Spinal cord (tissue), 10 donors: ENCODE results near the gene BRAF. TPM values are rescaled to one million over a fixed set of nuclear protein-coding genes. Genes with fewer than 3 reads are reported as not detected.
"Not testable (repeated sequence)": the region's sequence is repeated elsewhere in the genome, so short reads cannot be mapped to it uniquely, and the experiment has no call there.

ENCODE experiments used
- DNase-seq, 6 donors: peaks; one replicate each; pipeline versions ENCODE4 v3.0.0 to v3.0.0-alpha.2; 2013 to 2015; ENCODE audit warnings: low spot score in 6 of 6, low read depth in 4 of 6
- H3K27ac ChIP-seq: one replicate; pipeline ENCODE4 v1.5.1; 2013; ENCODE audit warnings: low read depth, low read length, control low read depth
- H3K27me3 ChIP-seq: one replicate; pipeline ENCODE4 v1.6.1; 2013; ENCODE audit warnings: low read length; ENCODE audit not compliant: control insufficient read depth, insufficient read depth
- H3K36me3 ChIP-seq: one replicate; pipeline ENCODE4 v1.6.1; 2013; ENCODE audit warnings: low read length; ENCODE audit not compliant: control insufficient read depth, insufficient read depth
- H3K4me1 ChIP-seq: one replicate; pipeline ENCODE4 v1.6.1; 2013; ENCODE audit warnings: low read length; ENCODE audit not compliant: control insufficient read depth, insufficient read depth
- H3K4me3 ChIP-seq: one replicate; pipeline ENCODE4 v1.5.1; 2013; ENCODE audit warnings: low read depth, low read length, control low read depth
- H3K9me3 ChIP-seq: one replicate; pipeline ENCODE4 v1.6.1; 2013; ENCODE audit warnings: low read length; ENCODE audit not compliant: control insufficient read depth, insufficient read depth
- WGBS: methylation state at CpG from one replicate; pipeline ENCODE4 v1.1.5; 2013; ENCODE audit warnings: missing lambda C conversion rate; ENCODE audit not compliant: insufficient coverage; 5-methylcytosine and 5-hydroxymethylcytosine counted together
- long read RNA-seq, 4 donors: transcript quantifications; one replicate each; lab custom pipeline, GENCODE V29; 2026
- polyA plus RNA-seq, 2 donors: library from polyadenylated mRNA; unstranded; fragments of 120-200 nt; gene quantifications; one replicate each; pipeline ENCODE4 v1.2.1, GENCODE V29; 2013; ENCODE audit not compliant: insufficient read length in 2 of 2
- total RNA-seq, 2 donors: library from RNA; depleted of rRNA in 1 of 2; stranded (reverse); fragments of 120-200 nt in 1 of 2; fragments of >200 nt in 1 of 2; gene quantifications; one replicate each; pipeline versions ENCODE4 v1.2.3 to v1.2.4, GENCODE V29; 2013 to 2014
- donor health status: healthy.

The BRAF gene
- total RNA-seq (10 to 100 TPM; 39.5 to 71.4 TPM), polyA plus RNA-seq (10 to 100 TPM; 21.7 to 22.7 TPM)
- long read RNA-seq, donor 1, full-length matches to known transcripts: 2 of 2 reads
- long read RNA-seq, donor 1, partial matches to known transcripts: 0 of 2 reads
- long read RNA-seq, donor 1, other reads (novel, unspliced or antisense): 0 of 2 reads
- long read RNA-seq, donor 2, partial matches to known transcripts: 0 of 1 reads
- long read RNA-seq, donor 2, other reads (novel, unspliced or antisense): 0 of 1 reads
- long read RNA-seq, donor 3, partial matches to known transcripts: 0 of 1 reads
- long read RNA-seq, donor 3, other reads (novel, unspliced or antisense): 0 of 1 reads
- long read RNA-seq, donor 4, partial matches to known transcripts: 0 of 3 reads
- long read RNA-seq, donor 4, other reads (novel, unspliced or antisense): 0 of 3 reads

- Histone ChIP-seq H3K27ac (peak within 1 kb of the TSS; percentile 99), H3K4me1 (no peaks in the 10 kb centered on the region), H3K4me3 (peak within 1 kb of the TSS; percentile 95), H3K36me3 (no peaks in the 10 kb centered on the region), H3K27me3 (no peaks in the 10 kb centered on the region), H3K9me3 (no peaks in the 10 kb centered on the region)
- WGBS: 0% methylated on average over 33 of the region's 56 CpGs
- DNase-seq: peak; percentile 86 to 97 (median 88)
Measured at GRCh38 chr7:140924821-140925421, at the start of gene BRAF. Gene BRAF (minus strand): TSS chr7:140924929. CDS start chr7:140924703, 226 bp downstream.

GRCh38 chr7:140972876-140973829, 48.4 kb upstream of the BRAF start:
- no peaks in the 10 kb centered on the region for H3K27me3 ChIP-seq
- H3K4me1 ChIP-seq: no peaks in the 10 kb centered on the region
- H3K4me3 ChIP-seq: no peak overlapping the region
- DNase-seq: no peak
- no peaks in the 10 kb centered on the region for H3K9me3 ChIP-seq
- no peak overlapping the region for H3K27ac ChIP-seq
- 70% methylated on average over 7 of the region's 9 CpGs for WGBS
- no peaks in the 10 kb centered on the region for H3K36me3 ChIP-seq

GRCh38 chr7:140972344-140972743, 47.6 kb upstream of the BRAF start:
- DNase-seq: no peak
- H3K27ac ChIP-seq: no peak overlapping the region
- H3K9me3 ChIP-seq: no peaks in the 10 kb centered on the region
- no peak overlapping the region for H3K4me3 ChIP-seq
- H3K27me3 ChIP-seq: no peaks in the 10 kb centered on the region
- H3K4me1 ChIP-seq: no peaks in the 10 kb centered on the region
- no peaks in the 10 kb centered on the region for H3K36me3 ChIP-seq
- WGBS: no CpG with 5 or more reads among the region's 2 CpGs

GRCh38 chr7:140967438-140967837, 42.7 kb upstream of the BRAF start:
- Histone ChIP-seq H3K27ac (no peak overlapping the region), H3K27me3 (no peaks in the 10 kb centered on the region), H3K9me3 (no peaks in the 10 kb centered on the region), H3K4me1 (no peaks in the 10 kb centered on the region), H3K4me3 (no peak overlapping the region), H3K36me3 (no peaks in the 10 kb centered on the region)
- no peak for DNase-seq
- WGBS: 100% methylated on average over 1 of the region's 2 CpGs

- H3K36me3 ChIP-seq: no peaks in the 10 kb centered on the region
- H3K4me1 ChIP-seq: no peaks in the 10 kb centered on the region
- no peak overlapping the region for H3K4me3 ChIP-seq
- no peak for DNase-seq
- no peaks in the 10 kb centered on the region for H3K9me3 ChIP-seq
- WGBS: 70% methylated on average over 3 of the region's 5 CpGs
- no peak overlapping the region for H3K27ac ChIP-seq
- no peaks in the 10 kb centered on the region for H3K27me3 ChIP-seq
Measured at GRCh38 chr7:140966561-140967233, 42.0 kb upstream of the BRAF start.

GRCh38 chr7:140961117-140961516, 36.4 kb upstream of the BRAF start:
- no peak overlapping the region for H3K4me3 ChIP-seq
- no peaks in the 10 kb centered on the region for H3K4me1 ChIP-seq
- no peak overlapping the region for H3K27ac ChIP-seq
- WGBS: 100% methylated on average over 3 of the region's 4 CpGs
- no peaks in the 10 kb centered on the region for H3K36me3 ChIP-seq
- peaks cover 2% of the 10 kb centered on the region for H3K9me3 ChIP-seq
- no peak for DNase-seq
- H3K27me3 ChIP-seq: no peaks in the 10 kb centered on the region

GRCh38 chr7:140956997-140957396, 32.3 kb upstream of the BRAF start:
- H3K4me1 ChIP-seq, H3K9me3 ChIP-seq, H3K27ac ChIP-seq, H3K4me3 ChIP-seq, H3K36me3 ChIP-seq, DNase-seq, H3K27me3 ChIP-seq: not testable (repeated sequence)
- WGBS: 93% methylated on average over 25 of the region's 25 CpGs

- no CpG with 5 or more reads among the region's 2 CpGs for WGBS
- H3K27me3 ChIP-seq: no peaks in the 10 kb centered on the region
- H3K4me3 ChIP-seq: no peak overlapping the region
- no peaks in the 10 kb centered on the region for H3K4me1 ChIP-seq
- DNase-seq: no peak
- no peak overlapping the region for H3K27ac ChIP-seq
- H3K9me3 ChIP-seq: no peaks in the 10 kb centered on the region
- no peaks in the 10 kb centered on the region for H3K36me3 ChIP-seq
Measured at GRCh38 chr7:140945940-140946339, 21.2 kb upstream of the BRAF start.

- not testable (repeated sequence) for H3K27me3 ChIP-seq, H3K4me3 ChIP-seq, H3K9me3 ChIP-seq, H3K4me1 ChIP-seq, DNase-seq, H3K27ac ChIP-seq, H3K36me3 ChIP-seq
- WGBS: no CpG with 5 or more reads among the region's 5 CpGs
Measured at GRCh38 chr7:140942242-140942641, 17.5 kb upstream of the BRAF start.
